Ramos (cell line): ENCODE measurements around the gene PLG.
"Not testable (repeated sequence)": the region's sequence is repeated elsewhere in the genome, so short reads cannot be mapped to it uniquely, and the experiment has no call there.

Experiments used
- in situ Hi-C: fragments of 300-500 bp; cut with MboI; formaldehyde crosslinking; loops from one replicate; pipeline ENCODE4 v1.14.3; 2022; ENCODE audit warnings: low sequenced_read_pairs; ENCODE audit not compliant: unreplicated experiment

The PLG gene

DNA sequence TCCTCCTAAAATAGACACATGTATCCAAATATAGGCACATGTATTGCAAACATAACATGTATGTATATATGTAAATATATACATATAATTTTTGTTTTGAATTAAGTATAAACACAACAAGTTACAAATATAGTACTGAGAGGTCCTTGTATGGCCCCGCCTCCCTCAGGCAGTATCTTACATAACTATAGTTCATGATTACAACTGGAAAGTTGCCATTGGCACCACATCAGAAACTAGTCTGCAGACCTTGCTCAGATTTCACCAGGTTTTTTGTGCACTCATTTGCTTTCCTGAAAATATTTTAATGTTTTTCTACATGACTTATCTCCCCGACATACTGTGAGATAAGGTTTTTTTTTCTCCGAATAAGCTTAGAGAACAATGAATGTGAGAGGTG is 5.2 kb upstream of the PLG start:
- in situ Hi-C loops = not testable (repeated sequence)

DNA sequence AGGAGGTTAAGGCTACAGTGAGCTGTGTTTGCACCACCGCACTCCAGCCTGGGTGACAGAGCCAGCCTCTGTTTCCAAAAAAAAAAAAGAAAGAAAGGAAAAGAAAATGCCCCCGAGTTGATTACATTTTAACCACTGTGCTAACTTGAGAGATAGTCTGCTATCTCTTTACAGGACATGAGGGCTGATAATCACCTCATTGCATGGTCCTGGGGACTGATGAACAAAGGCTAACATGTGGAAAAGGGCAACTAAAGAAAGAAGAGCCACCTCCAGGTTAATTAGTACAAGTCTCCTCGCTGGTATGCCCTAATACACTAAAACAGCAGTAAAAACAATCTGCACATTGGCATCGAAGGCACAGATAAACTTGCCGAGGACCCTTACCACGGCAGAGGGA is 4.2 kb upstream of the PLG start:
- in situ Hi-C loops = no loop called here

DNA sequence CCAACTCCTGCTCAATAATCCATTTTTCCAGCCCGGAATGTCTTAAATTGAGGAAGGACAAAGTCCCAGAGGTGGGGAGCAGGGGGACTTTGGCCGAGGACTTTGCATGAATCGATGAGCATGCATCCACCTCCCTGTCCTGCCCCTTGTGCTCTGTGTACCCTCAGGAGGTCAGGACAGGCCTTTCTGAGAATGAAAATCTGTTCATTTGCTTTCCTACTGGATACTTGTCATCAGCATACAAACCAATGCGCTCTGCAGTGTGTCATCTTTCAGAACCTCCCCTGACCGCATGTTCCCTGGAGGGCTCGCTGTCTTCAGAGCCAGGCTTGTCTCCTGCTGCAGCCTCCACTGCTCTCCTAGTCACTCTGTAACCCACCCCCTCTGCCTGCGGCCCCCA is 2.6 kb downstream of the PLG start:
- in situ Hi-C loops = not testable (repeated sequence)

DNA sequence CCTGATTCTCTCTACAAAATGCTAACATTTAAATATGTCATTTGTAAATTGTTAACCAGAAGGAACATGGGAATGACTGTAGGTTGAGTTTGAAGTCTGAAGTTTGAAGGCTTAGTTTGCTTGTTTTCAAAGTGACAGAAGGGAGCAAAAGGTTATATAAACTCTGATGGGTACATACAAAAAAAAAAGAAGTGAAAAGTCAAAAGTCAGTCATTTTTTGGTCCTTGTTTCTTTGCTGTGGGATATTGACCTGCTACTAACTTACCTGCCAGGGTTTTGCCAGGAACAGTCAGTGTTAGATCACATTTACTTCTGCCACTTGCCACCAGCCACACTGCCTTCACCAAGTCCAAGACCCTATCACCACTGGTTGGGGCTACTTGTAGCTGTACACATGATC is 6.9 kb downstream of the PLG start:
- in situ Hi-C loops = not testable (repeated sequence)

DNA sequence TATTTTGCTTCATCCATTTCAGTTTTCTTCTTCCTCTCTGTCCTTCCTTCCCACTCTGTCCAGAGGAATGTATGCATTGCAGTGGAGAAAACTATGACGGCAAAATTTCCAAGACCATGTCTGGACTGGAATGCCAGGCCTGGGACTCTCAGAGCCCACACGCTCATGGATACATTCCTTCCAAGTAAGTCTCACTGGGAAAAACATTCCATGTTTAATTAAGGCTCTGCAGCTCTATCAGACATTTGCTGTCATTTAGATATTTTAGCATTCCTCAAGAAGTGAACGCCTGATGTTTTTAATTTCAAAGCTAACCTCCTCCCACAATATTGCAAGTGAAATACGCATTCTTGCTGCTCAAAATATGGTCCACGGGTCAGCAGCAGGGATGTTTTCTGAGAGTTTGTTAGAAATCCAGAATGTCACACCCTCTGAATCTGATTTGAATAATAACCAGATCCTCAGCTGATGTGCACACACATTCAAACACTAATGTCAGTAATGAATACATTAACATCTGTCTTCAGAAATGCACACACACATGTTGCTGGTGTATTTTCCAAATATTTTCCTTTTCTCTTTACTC is 12.8 kb downstream of the PLG start:
- in situ Hi-C loops = no loop called here

DNA sequence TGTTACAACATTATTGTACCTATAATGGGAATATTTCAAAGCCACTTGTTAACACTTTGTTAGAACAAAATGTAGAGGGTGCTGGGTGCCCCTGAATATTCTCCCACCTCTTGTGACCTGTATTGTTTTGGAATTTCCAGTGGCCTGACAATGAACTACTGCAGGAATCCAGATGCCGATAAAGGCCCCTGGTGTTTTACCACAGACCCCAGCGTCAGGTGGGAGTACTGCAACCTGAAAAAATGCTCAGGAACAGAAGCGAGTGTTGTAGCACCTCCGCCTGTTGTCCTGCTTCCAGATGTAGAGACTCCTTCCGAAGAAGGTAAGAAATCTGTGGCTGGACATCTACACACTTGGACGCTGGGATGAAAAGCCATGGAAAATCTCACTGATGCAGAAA is 28.9 kb downstream of the PLG start:
- in situ Hi-C loops = loop anchor here (5.0 to 10.0 kb wide), 2 partner anchors 36 to 644 kb away; no protein-coding TSS in a partner anchor

DNA sequence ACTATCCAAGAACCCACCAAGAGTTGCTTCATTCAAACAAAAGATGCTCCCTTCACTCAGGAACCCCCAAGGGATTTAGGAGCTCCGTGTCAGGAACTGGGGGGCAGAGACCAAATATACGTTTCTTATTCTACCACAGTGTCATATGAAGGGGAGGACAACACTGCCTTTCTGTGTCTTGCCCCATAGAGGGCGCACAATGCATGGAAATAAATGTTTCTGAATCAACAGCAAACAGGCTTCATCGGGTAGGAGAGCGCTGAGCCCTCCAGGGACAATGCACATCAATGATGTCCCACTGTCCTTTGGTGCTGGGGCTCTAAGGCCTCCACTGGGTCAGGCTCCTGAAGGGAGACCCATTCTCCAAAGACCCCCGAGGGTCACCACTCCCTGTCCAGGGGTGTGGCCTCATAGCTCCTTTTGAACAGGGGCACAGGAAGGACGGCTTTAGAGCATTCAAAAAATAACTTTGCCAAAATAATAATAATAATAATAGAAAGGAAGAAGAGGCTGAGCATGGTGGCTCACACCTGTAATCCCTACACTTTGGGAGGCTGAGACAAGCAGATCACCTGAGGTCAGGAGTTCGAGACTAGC is 31.1 kb downstream of the PLG start:
- in situ Hi-C loops = loop anchor here (5.0 to 10.0 kb wide), 2 partner anchors 34 to 642 kb away; no protein-coding TSS in a partner anchor

DNA sequence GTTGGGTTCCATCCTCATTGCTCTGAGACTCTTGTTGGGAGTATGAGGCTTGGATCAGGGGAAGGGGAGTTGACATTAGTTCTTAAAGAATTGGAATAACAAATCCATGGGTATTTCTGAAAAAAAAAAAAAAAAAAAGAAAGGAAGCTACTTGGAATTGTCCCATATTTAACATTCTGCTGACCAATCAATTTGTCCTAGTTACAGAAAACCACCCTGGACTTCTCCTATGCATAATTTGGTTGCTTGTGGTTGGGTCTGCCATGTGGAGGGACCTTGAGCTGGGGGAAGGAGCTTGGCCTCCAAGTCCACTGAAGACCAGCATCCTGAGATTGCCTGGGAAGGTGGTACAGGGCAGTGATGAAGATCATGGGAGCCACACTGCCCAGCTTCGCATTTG is 32.6 kb downstream of the PLG start:
- in situ Hi-C loops = loop anchor here (5.0 to 10.0 kb wide), 2 partner anchors 33 to 640 kb away; no protein-coding TSS in a partner anchor

DNA sequence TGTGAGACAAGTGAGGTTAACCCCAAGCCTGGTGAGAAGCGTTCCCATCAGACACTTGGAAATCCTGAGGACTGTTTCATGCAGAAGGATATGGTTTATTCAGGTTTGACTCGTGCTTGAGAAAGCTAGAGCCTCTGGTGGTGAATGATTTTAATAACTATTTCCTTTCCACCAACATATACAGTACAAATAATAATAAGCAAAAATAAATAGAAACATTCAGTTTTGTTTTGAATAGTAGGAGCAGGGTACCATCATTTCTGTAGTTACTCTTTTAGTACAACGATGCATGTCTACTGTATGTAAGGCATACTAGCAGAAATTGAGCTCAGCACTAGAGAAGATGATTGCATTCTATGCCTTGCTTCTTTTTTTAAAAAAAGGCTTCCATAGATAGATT is 33.5 kb downstream of the PLG start:
- in situ Hi-C loops = loop anchor here (10.0 kb wide), 1 partner anchor 639 kb away; no protein-coding TSS in a partner anchor

DNA sequence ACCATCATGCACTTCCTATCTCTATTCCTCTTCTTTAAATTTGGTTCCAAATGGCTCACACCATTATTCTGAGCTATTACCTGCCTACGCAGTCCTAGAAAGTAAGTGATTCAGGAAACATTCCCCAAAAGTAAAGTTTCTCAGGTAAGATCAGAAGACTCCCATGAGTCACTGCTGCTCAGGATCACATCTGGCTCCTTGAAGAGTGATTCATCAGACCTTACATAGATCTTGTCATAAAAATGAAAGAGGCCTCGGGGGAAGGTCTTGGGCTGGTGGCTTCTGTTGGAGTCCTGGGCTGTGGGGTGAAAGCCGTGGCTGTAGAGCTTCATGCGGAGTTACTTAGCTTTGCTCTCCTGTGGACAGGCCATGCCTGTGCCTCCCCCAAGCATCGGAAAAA is 35.9 kb downstream of the PLG start:
- in situ Hi-C loops = loop anchor here (10.0 kb wide), 1 partner anchor 637 kb away; no protein-coding TSS in a partner anchor

DNA sequence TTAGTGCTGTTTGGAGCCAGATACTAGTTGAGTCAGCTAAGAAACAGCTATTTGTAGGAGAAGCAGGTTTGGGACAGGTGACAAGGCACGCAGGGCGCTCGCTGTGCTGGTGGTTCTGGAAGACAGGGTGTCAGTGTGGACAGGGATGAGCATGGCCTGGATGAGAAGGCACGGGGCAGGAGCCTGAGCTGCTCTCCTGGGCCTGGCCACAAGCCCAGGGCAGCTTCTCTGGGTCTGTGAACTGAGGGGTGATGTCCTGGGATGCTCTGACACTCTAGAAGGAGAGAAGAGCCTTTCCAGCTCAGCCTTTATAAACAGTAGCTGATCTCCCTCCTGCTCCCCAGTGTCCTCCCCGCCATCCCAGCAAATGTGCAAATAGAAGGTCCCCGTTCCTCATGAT is 37.9 kb downstream of the PLG start:
- in situ Hi-C loops = loop anchor here (10.0 kb wide), 1 partner anchor 635 kb away; no protein-coding TSS in a partner anchor

DNA sequence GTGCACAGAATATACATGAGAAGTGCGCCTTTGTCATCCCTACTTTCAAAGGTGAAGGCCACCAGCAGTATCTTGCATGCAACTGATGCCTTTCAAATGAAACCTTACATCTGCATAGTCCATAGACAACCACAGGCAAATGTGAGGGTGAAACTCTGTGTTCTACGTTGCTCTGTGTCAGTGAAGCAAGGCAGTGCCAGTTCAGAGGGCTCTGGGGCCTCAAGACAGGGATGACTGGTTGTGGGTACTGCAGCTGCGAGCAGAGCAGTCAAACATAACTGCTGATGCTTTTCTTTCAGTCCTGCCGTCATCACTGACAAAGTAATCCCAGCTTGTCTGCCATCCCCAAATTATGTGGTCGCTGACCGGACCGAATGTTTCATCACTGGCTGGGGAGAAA is 39.0 kb downstream of the PLG start:
- in situ Hi-C loops = not testable (repeated sequence)

DNA sequence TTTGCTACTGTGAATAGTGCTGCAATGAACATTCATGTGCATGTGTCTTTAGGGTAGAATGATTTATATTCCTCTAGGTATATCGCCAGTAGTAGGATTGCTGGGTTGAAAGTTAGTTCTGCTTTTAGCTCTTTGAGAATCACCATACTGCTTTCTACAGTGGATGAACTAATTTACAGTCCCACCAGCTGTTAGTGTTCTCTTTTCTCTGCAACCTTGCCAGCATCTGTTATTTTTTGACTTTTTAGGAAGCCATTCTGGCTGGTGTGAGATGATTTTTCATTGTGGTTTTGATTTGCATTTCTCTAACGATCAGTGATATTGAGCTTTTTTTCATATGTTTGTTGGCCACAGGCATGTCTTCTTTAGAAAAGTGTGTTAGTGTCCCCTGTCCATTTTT is 40.0 kb downstream of the PLG start:
- in situ Hi-C loops = no loop called here

DNA sequence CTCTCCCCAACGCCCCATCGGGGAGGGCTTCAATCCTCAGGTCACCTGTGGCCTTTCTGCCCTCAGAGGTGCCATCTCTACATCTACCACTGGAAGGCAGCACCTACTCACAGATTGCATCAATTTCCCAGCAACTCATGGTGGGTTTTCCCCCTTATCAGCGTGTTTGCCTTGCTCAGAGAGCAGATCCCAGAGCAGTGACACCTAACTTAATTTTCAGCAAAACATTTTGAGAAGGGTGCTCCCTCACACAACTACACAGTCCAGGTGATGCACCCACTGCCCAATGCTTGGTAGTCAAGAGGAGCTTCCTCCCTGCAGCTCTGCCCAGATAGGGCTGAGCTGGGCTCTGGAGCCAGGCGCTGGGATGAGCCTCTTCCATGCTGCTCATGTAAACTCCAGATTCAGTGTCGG is 48.2 kb downstream of the PLG start:
- in situ Hi-C loops = no loop called here

DNA sequence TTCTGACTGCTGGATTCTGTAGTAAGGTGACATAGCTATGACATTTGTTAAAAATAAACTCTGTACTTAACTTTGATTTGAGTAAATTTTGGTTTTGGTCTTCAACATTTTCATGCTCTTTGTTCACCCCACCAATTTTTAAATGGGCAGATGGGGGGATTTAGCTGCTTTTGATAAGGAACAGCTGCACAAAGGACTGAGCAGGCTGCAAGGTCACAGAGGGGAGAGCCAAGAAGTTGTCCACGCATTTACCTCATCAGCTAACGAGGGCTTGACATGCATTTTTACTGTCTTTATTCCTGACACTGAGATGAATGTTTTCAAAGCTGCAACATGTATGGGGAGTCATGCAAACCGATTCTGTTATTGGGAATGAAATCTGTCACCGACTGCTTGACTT is 51.2 kb downstream of the PLG start:
- in situ Hi-C loops = not testable (repeated sequence)

DNA sequence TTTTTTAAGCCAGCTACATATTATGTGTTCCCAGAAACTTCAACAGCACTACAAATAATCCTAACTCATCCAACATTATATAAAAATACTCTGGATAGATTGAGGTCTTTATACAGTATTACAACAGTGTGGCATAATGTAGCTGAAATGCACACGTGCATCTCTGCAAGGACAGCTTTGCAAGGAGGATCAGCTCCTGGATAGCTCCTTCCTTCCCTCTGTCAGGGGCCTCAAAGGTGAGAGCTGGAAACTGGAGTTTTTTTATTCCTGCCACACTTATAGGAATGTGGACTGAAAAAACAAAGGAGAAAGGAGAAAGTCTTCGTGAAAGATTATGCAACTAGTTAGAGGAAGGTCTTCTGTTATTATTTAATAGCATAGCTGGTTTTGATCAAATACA is 53.1 kb downstream of the PLG start:
- in situ Hi-C loops = no loop called here

DNA sequence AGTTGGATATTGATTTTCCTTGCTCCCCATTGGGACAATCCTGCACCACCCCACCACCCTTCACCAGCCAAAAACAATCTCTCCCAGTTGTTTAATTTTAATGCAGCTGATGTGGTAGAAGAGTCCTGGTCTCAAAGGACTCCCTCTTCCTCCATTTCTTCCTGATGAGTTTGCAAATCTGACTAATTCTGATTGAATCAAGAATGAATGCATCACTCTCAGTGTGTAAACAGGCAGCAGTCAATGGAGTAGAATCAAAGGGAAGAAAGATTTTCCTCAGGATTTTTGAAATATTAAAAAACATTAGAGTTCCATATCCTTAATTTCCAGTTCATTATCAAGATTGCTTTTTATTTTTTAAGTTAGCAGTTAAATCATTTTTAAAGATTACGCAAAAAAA is 54.0 kb downstream of the PLG start:
- in situ Hi-C loops = no loop called here

DNA sequence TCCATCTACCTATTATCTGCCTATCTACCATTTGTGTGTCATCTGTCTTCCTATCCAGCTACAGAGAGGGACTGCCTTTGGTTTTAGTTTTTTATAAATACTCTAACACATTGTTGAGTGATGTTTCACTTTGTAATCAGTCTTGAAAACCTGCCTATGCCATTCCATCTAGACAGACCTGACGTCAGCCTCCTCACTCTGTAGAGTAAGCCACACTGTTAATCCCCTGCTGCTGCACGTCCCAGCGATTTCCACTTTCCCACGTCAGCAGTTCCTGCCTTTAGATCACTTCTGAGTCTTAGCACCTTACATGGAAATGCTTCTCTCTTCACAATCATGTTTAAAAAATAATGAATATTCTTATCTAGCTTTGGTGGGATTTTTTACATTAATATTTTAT is 54.8 kb downstream of the PLG start:
- in situ Hi-C loops = no loop called here

DNA sequence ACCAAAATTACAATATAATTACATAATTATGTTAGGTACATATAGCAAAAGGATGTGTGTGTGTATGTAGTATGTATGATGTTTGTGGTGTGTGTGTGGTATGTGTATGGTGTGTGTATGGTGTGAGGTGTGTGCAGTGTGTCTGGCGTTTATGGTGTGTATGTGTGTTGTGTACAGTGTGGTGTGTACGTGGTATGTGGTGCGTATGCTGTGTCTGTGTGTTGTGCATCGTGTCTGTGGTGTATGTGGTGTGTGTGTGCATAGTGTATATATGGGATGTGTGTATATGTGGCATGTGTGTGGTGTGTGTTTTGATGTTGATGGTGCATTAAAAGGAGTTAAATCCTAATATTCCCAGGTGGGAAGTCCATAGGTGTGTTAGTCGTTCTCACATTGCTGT is 62.8 kb downstream of the PLG start:
- in situ Hi-C loops = loop anchor here (5.0 kb wide), 1 partner anchor 33 kb away; no protein-coding TSS in a partner anchor

DNA sequence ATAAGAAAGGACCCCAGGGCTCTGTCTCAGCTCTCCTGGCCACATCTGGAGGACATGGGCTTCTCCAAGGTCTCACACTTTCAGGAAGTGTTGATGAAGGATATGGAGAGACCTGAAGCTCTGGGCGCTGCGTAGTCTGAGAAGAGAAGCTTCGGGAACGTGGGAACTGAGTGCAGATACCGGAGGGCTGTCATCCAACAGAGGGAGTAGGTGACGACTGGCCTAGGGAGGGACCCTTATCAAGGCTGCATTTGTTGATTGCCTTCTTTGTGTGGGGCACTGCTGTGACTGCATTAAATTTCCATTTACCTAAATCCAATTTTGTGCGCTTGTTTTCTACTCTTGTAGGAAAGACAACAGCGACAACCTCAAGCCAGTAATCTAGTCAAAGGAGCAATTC is 63.4 kb downstream of the PLG start:
- in situ Hi-C loops = loop anchor here (5.0 kb wide), 1 partner anchor 33 kb away; no protein-coding TSS in a partner anchor

DNA sequence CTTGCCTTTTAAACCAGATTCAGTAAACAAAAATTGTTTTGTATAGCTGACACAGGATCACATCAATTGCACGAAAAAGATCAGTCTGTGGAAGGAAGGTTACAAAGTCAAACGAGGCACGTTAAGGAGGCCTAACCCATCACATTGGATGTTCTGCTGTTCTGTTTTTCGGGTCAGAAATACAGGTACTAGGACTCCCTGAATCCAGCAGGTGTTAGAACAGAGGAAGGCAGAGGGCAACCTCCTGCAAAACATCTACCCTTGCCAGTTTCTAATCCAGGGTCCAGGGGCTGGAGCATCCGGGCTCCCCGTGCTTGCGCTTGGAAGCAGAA is 64.6 kb downstream of the PLG start:
- in situ Hi-C loops = loop anchor here (5.0 kb wide), 1 partner anchor 34 kb away; no protein-coding TSS in a partner anchor
